Measurements from ENCODE around the gene MAPK8IP3.

GRCh38 chr16:1771188-1771863 lies 65.3 kb downstream of the MAPK8IP3 start, which contains the start of gene NME3:
- TF ChIP-seq CTCF (IDR thresholded peaks at IDR 0.05; ENCODE audit: insufficient read depth, low read length), result no peak
- TF ChIP-seq POLR2AphosphoS5 (IDR thresholded peaks at IDR 0.05; ENCODE audit: low read depth), result no peak; the same call in 1 of the 2 replicates
- no peak for TF ChIP-seq REST (IDR thresholded peaks at IDR 0.05; ENCODE audit: insufficient replicate concordance, low read depth)
- no peak for TF ChIP-seq GABPA (IDR thresholded peaks at IDR 0.05; ENCODE audit: low read depth)
- no peak for TF ChIP-seq SPI1 (IDR thresholded peaks at IDR 0.05; ENCODE audit: borderline replicate concordance, low read depth)
